Epithelial cell of proximal tubule (primary cell): ENCODE results near the gene RPL41. TPM values are rescaled to one million over a fixed set of nuclear protein-coding genes. Genes with fewer than 3 reads are reported as not detected.

Source experiments
- DNase-seq: peaks from one replicate; pipeline ENCODE4 v3.0.0-alpha.2; 2011; ENCODE audit warnings: low read depth
- H3K4me3 ChIP-seq: 2 replicates; pipeline ENCODE4 v1.5.1; 2011; ENCODE audit warnings: low read depth, mild to moderate bottlenecking, low read length
- CTCF ChIP-seq: conservative IDR thresholded peaks from 2 replicates; pipeline ENCODE4 v1.5.1; 2012; ENCODE audit warnings: low read depth, mild to moderate bottlenecking, low read length
- total RNA-seq: library from RNA; depleted of rRNA; stranded (reverse); fragments of >200 nt; gene quantifications from 2 replicates; pipeline ENCODE4 v1.2.3, GENCODE V29; 2015

Gene RPL41
- total RNA-seq, 1 donor from 2014 or later: 5,792 TPM

- DNase-seq: no peak
- H3K4me3 ChIP-seq: no peak overlapping the region
- no peak for TF ChIP-seq CTCF
Observed at GRCh38 chr12:56154246-56154771, 37.9 kb downstream of the RPL41 start.

GRCh38 chr12:56154818-56155217, 38.4 kb downstream of the RPL41 start:
- no peak overlapping the region for H3K4me3 ChIP-seq
- no peak for DNase-seq
- TF ChIP-seq CTCF: no peak

- TF ChIP-seq CTCF: no peak
- DNase-seq: no peak
- H3K4me3 ChIP-seq: no peak overlapping the region
Observed at GRCh38 chr12:56155256-56155845, 38.9 kb downstream of the RPL41 start.

GRCh38 chr12:56156464-56157200, 40.2 kb downstream of the RPL41 start:
- H3K4me3 ChIP-seq: peak overlapping the region; percentile 92
- DNase-seq: peak; percentile 13

GRCh38 chr12:56157201-56158028, 41.0 kb downstream of the RPL41 start:
- H3K4me3 ChIP-seq: peak overlapping the region; percentile 92
- peak; percentile 72 for TF ChIP-seq CTCF
- DNase-seq: peak; percentile 44

GRCh38 chr12:56158029-56158925, 41.8 kb downstream of the RPL41 start, which contains the start of gene MYL6:
Gene MYL6, plus strand, starts transcription at chr12:56158359. Its CDS starts 43 bp downstream, at chr12:56158402.
- DNase-seq: peak; percentile 85
- H3K4me3 ChIP-seq: peak within 1 kb of the TSS; percentile 92
- TF ChIP-seq CTCF: no peak
